Activated CD8-positive, alpha-beta memory T cell treated with anti-CD3 and anti-CD28 coated beads, Interleukin-2, amount 10 ng/mL, durations not matched to agents 7 days and 5 days (primary cell): ENCODE measurements around the gene ADGRL1. TPM values are rescaled to one million over a fixed set of nuclear protein-coding genes. Genes with fewer than 3 reads are reported as not detected.
"Not testable (repeated sequence)": the region's sequence is repeated elsewhere in the genome, so short reads cannot be mapped to it uniquely, and the experiment has no call there.

Experiments used
- ATAC-seq: fragments of 150-1000 bp; cut with Tn5 transposase; one replicate; pipeline ENCODE4 v1.10.0; 2021; ENCODE audit warnings: moderate library complexity
- CTCF ChIA-PET: fragments of 350-600 bp; sonication (Branson Sonifier 250); formaldehyde crosslinking; loops from one replicate; lab custom pipeline; 2021; ENCODE audit warnings: antibody characterized with exemption; lab: Charles Lee
- DNase-seq: peaks from one replicate; pipeline ENCODE4 v3.0.0-alpha.2; 2020
- H3K27ac Mint-ChIP-seq: one replicate; pipeline ENCODE4 v1.8.0; 2021; ENCODE audit warnings: mild to moderate bottlenecking, mixed read lengths
- H3K27me3 Mint-ChIP-seq: one replicate; pipeline ENCODE4 v1.8.0; 2021; ENCODE audit warnings: mixed read lengths
- H3K36me3 Mint-ChIP-seq: one replicate; pipeline ENCODE4 v1.8.0; 2021; ENCODE audit warnings: mild to moderate bottlenecking, mixed read lengths
- H3K4me1 Mint-ChIP-seq: one replicate; pipeline ENCODE4 v1.8.0; 2021; ENCODE audit warnings: mixed read lengths
- H3K4me3 Mint-ChIP-seq: one replicate; pipeline ENCODE4 v1.8.0; 2021; ENCODE audit warnings: mild to moderate bottlenecking, moderate library complexity, mixed read lengths
- H3K9me3 Mint-ChIP-seq: one replicate; pipeline ENCODE4 v1.8.0; 2022; ENCODE audit warnings: low read depth, mixed read lengths
- total RNA-seq, 2 experiments: library from RNA; stranded (reverse); gene quantifications; one replicate each; pipeline ENCODE4 v1.2.3, GENCODE V29; 2021

Gene ADGRL1
- total RNA-seq, 2 experiments from 2014 or later: 3.7 to 4.3 TPM

- peaks cover 52% of the 10 kb centered on the region for H3K27me3 Mint-ChIP-seq
- DNase-seq: not testable (repeated sequence)
Observed at GRCh38 chr19:14207796-14208195, 1.8 kb upstream of the ADGRL1 start.

DNA sequence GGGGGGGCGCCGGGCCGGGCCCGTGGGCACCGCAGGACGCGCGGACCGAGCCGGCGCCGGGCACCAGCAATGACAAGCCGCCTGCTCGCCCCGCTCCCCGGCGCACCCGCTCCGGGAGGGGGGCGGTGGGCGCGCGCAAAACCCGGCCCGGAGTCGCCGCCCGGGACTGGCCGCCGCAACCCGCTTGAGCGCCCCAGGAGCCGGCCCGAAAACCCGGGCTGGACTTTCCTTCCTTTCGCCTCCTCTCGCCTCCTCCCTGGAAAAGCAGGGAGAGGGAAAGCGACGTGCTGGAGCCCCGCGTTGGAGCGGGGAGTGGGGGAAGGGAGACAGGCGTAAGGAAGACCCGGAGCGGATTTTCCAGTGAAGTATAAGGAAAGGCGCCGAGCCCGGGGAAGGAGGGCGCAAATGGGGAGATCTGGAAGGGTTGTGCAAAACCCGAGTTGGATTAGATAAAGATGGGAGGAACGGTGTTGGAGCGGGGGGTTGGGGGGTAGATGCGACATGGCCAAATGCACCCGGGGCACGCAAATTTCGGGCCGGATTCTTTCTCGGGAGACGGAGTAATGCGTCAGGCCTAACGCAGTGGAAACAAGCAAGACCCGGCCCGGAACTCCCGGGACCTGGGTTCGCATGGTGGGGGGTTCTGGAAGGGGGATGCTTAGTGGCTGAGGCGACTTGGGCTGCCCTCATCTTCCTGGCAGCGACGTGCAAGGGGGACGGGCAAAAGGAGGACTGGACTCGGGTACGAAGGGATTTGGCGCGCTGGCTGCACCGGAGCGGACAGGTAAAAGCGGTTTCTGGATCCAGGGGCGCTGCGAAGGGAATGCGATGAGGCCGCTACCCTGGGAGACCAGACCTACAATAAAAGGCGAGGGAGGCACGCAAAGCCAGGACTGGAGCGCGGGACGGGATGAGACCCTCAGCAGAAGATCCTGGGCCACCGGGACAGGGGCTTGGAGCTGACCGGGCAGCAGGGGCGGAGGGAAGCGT is 1.1 kb upstream of the ADGRL1 start:
- H3K27me3 Mint-ChIP-seq: peaks cover 52% of the 10 kb centered on the region
- peak; percentile 74 for ATAC-seq
- peak; percentile 81 for DNase-seq
- H3K27ac Mint-ChIP-seq: peak overlapping the region; percentile 73
- H3K36me3 Mint-ChIP-seq, CTCF ChIA-PET, H3K9me3 Mint-ChIP-seq: not testable (repeated sequence)
- peak overlapping the region; percentile 79 for H3K4me3 Mint-ChIP-seq
- peaks cover 17% of the 10 kb centered on the region for H3K4me1 Mint-ChIP-seq

More at GRCh38 chr19:14207796-14208195, 1.8 kb upstream of the ADGRL1 start:
- Mint-ChIP-seq H3K4me3 (peak overlapping the region; percentile 79), H3K4me1 (peaks cover 17% of the 10 kb centered on the region)
- H3K9me3 Mint-ChIP-seq, CTCF ChIA-PET, H3K36me3 Mint-ChIP-seq, H3K27ac Mint-ChIP-seq, ATAC-seq: not testable (repeated sequence)

DNA sequence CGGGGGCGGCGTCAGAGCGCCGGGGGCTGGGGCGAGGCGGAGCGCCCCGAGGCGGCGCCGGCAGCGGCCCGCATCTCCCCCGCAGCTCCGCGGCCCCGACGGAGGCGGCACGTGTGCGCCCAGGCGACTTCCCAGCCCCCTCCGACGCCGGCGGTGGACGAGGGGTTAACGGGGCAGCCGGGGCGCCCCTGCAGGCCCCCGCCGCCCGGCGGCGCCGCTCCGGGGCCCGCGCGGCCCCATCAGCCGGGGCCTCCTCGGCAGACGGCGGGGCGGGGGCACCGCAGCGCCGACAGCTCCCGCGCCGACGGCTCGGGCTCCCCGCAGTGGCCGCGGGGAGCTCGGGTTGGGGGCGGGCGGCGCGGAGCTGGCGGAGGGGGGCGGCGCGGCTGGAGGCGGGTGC is 339 bp upstream of the ADGRL1 start:
- Mint-ChIP-seq H3K4me1 (peaks cover 17% of the 10 kb centered on the region), H3K27me3 (peaks cover 52% of the 10 kb centered on the region)
- H3K4me3 Mint-ChIP-seq, DNase-seq, H3K9me3 Mint-ChIP-seq, H3K36me3 Mint-ChIP-seq, H3K27ac Mint-ChIP-seq, CTCF ChIA-PET: not testable (repeated sequence)
- ATAC-seq: peak; percentile 22

- H3K4me1 Mint-ChIP-seq: peaks cover 18% of the 10 kb centered on the region
- not testable (repeated sequence) for DNase-seq, H3K9me3 Mint-ChIP-seq, H3K36me3 Mint-ChIP-seq, ATAC-seq
- H3K4me3 Mint-ChIP-seq: peak overlapping the region; percentile 5
- peaks cover 42% of the 10 kb centered on the region for H3K27me3 Mint-ChIP-seq
- peak overlapping the region; percentile 46 for H3K27ac Mint-ChIP-seq
- CTCF ChIA-PET: interaction anchor here (0.6 kb wide), 1 partner anchor 33 kb away, joined by 3 read pairs; no protein-coding TSS in a partner anchor
Observed at GRCh38 chr19:14204676-14205451, 1.1 kb downstream of the ADGRL1 start.

- CTCF ChIA-PET: interaction anchor here (0.6 kb wide), 1 partner anchor 34 kb away, joined by 3 read pairs; no protein-coding TSS in a partner anchor
- not testable (repeated sequence) for H3K36me3 Mint-ChIP-seq, H3K27ac Mint-ChIP-seq, DNase-seq, ATAC-seq, H3K9me3 Mint-ChIP-seq
- H3K4me3 Mint-ChIP-seq: peak overlapping the region; percentile 5
- peaks cover 39% of the 10 kb centered on the region for H3K27me3 Mint-ChIP-seq
- H3K4me1 Mint-ChIP-seq: peaks cover 18% of the 10 kb centered on the region
Observed at GRCh38 chr19:14204219-14204618, 1.8 kb downstream of the ADGRL1 start.

DNA sequence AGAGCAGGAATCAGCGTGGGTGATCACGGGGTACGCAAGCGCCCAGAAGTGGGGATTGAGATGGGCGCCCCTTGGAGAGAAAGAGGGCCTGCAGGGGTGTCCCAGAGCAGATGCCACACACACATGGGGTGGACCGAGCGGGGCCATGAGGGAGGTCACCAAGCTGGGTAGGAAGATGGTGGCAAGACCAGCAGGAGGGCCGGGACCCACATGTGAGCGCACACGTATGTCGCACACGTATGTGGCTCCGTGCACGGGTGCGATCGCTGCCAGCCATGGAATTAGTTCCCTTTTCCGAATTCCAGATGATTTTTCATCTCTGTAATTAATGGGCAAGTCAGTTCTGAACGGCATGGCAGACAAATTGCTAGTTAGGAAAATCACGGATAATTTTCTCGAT is 2.2 kb downstream of the ADGRL1 start:
- DNase-seq, ATAC-seq, H3K4me3 Mint-ChIP-seq, H3K27ac Mint-ChIP-seq, H3K9me3 Mint-ChIP-seq, H3K36me3 Mint-ChIP-seq, CTCF ChIA-PET: not testable (repeated sequence)
- H3K27me3 Mint-ChIP-seq: peaks cover 35% of the 10 kb centered on the region
- H3K4me1 Mint-ChIP-seq: peaks cover 18% of the 10 kb centered on the region

- H3K4me3 Mint-ChIP-seq: no peak overlapping the region
- H3K9me3 Mint-ChIP-seq: no peaks in the 10 kb centered on the region
- H3K27me3 Mint-ChIP-seq: peaks cover 29% of the 10 kb centered on the region
- CTCF ChIA-PET: no interaction called here
- no peak overlapping the region for H3K27ac Mint-ChIP-seq
- H3K36me3 Mint-ChIP-seq: peaks cover 2% of the 10 kb centered on the region
- H3K4me1 Mint-ChIP-seq: peaks cover 17% of the 10 kb centered on the region
- DNase-seq (no peak), ATAC-seq (no peak)
Observed at GRCh38 chr19:14203177-14203576, 2.8 kb downstream of the ADGRL1 start.

DNA sequence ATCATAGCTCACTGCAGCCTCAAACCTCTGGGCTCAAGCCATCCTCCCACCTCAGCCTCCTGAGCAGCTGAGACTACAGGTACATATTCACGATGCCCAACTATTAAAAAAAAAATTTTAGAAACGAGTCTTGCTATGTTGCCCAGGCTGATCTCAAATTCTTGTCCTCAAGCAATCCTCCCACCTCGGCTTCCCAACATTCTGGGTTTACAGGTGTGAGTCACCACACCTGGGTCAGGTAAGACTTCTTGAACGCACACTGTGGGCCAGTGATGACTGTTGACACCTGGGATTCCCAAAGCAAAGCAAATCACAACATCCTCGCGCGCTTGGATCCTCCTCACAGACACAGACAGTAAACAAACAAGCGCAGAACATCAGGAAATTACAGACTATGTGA is 4.5 kb downstream of the ADGRL1 start:
- not testable (repeated sequence) for H3K27ac Mint-ChIP-seq, H3K36me3 Mint-ChIP-seq

DNA sequence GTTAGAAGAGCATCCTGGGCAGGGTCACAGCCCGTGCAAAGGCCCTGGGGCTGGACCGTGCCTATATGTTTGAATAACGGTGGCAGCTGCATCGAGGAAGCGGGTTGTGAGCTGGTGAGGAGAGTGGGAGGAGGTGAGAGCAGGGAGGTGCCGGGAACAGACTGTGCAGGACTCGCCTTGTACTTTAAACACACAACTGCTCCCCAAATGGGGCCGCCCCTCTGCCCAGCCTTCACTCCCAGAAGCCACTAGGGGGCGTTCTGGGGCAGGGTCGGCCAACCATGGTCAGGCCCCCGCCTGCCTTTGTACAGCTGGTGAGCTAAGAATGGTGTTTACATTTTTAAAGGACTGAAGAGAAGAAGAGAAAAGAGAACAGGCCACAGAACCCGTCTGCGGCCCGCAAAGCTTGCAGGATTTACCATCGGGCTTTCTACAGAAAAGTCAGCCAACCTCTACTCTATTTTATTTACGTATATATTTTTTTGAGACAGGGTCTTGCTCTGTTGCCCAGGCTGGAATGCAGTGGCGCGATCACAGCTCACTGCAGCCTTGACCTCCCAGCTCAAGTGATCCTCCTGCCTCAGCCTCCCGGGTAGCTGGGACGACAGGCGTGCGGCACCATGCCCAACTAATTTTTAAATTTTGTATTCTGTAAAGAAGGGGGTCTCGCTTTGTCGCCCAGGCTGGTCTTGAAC is 5.7 kb downstream of the ADGRL1 start:
- CTCF ChIA-PET: interaction anchor here (0.6 to 3.3 kb wide), 10 partner anchors 11 to 280 kb away, joined by 3 to 35 read pairs (median 3); no protein-coding TSS in a partner anchor
- DNase-seq (peak; percentile 63), ATAC-seq (peak; percentile 60)
- peaks cover 18% of the 10 kb centered on the region for H3K4me1 Mint-ChIP-seq
- not testable (repeated sequence) for H3K27ac Mint-ChIP-seq, H3K4me3 Mint-ChIP-seq, H3K9me3 Mint-ChIP-seq, H3K36me3 Mint-ChIP-seq
- H3K27me3 Mint-ChIP-seq: peaks cover 19% of the 10 kb centered on the region

More for the DNA sequence above, 4.5 kb downstream of the ADGRL1 start:
- not testable (repeated sequence) for H3K4me3 Mint-ChIP-seq, H3K9me3 Mint-ChIP-seq, ATAC-seq, DNase-seq
- peaks cover 11% of the 10 kb centered on the region for H3K4me1 Mint-ChIP-seq
- peaks cover 21% of the 10 kb centered on the region for H3K27me3 Mint-ChIP-seq
- CTCF ChIA-PET: interaction anchor here (0.6 kb wide), 1 partner anchor 65 kb away, joined by 3 read pairs; no protein-coding TSS in a partner anchor

DNA sequence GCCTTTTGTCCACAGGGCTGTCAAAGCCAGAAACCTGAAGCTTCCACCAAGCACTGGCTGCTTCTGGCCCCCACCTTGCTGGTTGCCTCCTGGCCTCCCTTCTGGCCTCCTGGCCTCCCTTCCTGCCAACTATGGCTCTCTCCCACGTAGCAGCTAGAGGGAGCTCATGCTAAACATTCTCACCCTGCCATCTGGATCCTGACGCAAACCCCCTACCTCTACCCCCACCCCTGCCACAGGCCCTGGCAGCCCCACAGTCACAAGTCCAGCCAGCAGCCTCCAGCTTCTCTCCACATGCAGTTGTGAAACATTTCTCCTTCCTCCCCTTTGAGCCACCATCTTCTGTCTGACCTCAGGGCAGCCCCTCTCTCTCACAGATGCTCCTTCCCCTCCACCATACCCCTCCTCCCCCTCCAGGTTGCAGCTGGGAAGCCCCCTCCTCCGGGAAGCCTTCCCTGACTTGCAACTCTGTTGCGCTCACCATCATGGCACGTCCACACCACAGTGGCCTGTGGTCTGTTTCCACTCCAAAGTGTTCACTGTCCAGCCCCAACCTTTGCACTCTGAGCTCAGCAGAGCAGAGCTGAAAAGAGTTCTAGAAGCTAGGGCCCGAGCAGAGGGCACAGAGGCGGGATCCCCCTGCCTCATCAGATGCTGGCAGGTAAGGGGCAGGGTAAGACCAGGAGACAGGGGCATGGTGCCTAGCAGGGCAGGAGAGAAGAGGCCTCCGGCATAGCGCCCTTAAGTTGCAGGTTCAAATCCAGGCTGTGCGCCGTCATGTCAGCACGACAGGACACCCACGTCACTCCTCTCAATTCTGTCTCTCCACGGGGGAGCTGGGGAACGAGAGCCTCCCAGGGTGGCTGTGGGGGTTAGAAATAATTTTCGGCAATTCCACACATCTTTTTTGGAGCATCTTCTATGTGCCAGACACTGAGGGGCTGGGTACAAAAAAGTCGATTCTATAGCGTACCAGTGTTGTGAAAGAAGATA is 7.3 kb downstream of the ADGRL1 start:
- no peak for DNase-seq
- H3K9me3 Mint-ChIP-seq: no peaks in the 10 kb centered on the region
- H3K4me1 Mint-ChIP-seq: peaks cover 13% of the 10 kb centered on the region
- H3K4me3 Mint-ChIP-seq: no peak overlapping the region
- peaks cover 4% of the 10 kb centered on the region for H3K27me3 Mint-ChIP-seq
- H3K36me3 Mint-ChIP-seq: no peaks in the 10 kb centered on the region
- CTCF ChIA-PET: interaction anchor here (0.8 to 3.3 kb wide), 8 partner anchors 12 to 280 kb away, joined by 3 to 35 read pairs (median 4); partner anchors contain the start of gene ASF1B
- H3K27ac Mint-ChIP-seq: no peak overlapping the region
- no peak for ATAC-seq

- Mint-ChIP-seq H3K27ac (no peak overlapping the region), H3K27me3 (peaks cover under 1% of the 10 kb centered on the region), H3K4me1 (peaks cover 11% of the 10 kb centered on the region), H3K4me3 (no peak overlapping the region), H3K36me3 (no peaks in the 10 kb centered on the region), H3K9me3 (no peaks in the 10 kb centered on the region)
- ATAC-seq: no peak
- no peak for DNase-seq
- CTCF ChIA-PET: interaction anchor here (2.3 to 3.3 kb wide), 2 partner anchors 91 to 149 kb away, joined by 9 to 35 read pairs; no protein-coding TSS in a partner anchor
Observed at GRCh38 chr19:14197882-14198281, 8.1 kb downstream of the ADGRL1 start.
